GM18502 (cell line): Measurements from ENCODE around the gene NPIPB2.

Experiments
- ATAC-seq: cut with Tn5 transposase; IDR thresholded peaks from one replicate; pipeline ENCODE4 v1.9.1; 2021; ENCODE audit warnings: mild to moderate bottlenecking; ENCODE audit not compliant: unreplicated experiment, poor library complexity

NPIPB2 gene

DNA sequence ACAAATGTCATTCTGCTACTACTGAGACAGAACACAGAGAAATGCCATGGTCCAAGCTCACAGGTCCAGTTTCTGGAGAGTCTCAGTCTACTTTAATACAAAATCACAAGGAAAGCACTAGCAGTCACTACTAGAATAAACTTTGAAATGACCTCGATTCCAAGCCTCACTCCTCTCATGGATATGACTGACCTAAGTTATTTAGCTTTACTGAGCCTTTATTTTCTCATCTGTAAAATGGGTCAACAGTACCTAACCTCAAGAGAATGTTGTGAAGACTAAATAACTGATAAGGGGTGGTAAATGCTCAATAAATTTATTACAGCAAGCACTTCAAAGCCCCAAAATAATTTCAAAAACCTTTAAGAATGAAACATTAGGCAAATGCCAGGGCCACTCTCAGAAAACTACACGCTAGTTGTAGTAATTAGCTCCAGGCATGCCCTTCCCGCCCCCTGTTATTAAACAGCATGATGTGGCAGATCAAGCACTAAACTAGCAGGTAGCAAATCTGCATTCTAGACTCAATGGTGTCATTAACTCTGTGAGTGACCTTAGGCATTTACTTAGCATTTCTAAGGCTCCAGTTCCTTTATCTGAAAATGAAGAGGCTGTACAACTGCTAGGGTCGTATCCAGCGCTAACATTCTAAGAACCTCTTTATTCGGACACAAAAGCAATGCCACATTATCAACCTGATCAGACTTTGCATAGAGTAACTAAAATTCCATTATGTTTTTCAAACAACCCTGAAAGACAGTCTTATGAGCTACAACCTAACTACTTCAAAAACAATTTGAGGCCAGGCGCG, 34.5 kb downstream of the NPIPB2 start:
- no peak for ATAC-seq

DNA sequence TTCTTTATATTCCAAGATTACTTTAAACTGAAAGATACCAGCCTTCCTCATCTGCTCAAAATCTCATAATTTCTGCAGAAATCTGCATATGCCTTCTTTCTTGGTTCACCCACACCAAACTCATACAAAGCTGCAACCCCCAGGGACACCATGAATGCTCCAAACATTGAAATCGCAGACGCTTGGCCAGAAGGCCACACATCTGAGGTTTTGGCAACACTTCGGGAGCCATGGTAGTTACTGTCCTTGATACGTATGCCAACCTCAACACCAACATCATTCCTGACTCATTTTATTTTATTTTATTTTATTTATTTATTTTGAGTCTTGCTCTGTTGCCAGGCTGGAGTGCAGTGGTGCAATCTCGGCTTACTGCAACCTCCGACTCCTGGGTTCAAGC, 37.9 kb downstream of the NPIPB2 start:
- ATAC-seq, result no peak

- ATAC-seq, result no peak
These were observed 40.8 kb downstream of the NPIPB2 start for GRCh38 chr16:11901091-11901490.

GRCh38 chr16:11896486-11897176, 45.2 kb downstream of the NPIPB2 start:
- ATAC-seq, result no peak

- no peak for ATAC-seq
These were observed 48.3 kb downstream of the NPIPB2 start for GRCh38 chr16:11893571-11893970.

- no peak for ATAC-seq
These were observed 49.1 kb downstream of the NPIPB2 start for GRCh38 chr16:11892761-11893160.

- no peak for ATAC-seq
These were observed 51.4 kb downstream of the NPIPB2 start for GRCh38 chr16:11890231-11890965.

DNA sequence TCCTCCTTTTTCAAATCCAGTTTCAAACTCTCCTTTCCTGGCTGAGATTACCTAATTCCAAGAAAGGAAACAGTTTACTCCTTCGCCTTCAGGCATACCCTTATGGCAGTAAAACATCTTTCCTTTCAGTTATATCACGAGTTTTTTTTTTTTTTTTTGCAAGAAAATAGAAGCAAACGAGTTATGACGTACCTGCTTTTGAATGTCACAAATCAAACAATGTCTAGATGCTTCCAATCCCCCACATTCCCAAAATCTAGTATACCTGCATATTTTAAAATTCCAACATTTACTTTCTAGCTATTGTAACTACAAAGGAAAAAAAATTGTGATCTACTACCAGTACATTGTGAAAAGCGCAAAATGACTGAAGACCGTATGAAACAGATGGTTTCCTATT, 55.0 kb downstream of the NPIPB2 start:
- ATAC-seq, result no peak

DNA sequence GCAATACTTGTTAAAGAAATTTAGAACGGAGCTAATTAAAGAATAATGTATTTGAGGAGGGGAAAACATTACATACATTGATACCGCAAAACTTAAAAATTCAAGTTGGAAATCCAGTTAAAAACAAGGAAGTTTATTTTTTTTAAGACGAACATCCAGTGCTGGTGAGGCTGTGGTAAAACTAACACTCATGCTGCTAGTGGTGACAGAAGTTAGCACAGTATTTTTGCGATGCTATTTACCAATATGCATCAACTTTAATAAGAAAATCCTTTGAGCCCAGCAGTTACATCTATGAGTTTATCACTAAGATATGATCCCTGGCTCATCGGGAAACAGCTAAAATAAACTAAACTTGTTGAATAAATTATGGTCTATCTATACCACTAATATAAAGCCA, 57.8 kb downstream of the NPIPB2 start:
- ATAC-seq, result no peak

DNA sequence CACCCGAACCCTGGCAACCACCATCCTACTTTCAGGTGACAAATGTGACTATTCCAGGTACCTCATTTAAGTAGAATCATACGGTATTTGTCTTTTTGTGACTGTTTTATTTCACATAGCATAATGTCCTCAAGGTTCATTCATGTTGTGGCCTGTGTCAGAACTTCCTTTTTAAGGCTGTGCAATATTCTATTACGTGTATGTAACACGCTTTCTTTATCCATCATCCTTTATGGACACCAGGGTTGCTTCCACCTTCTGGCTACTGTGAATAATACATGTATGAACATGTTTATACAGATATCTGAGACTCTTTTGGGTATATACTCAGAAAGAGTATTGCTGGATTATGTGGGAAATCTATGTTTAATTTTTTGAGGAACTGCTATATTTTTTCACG, 61.8 kb downstream of the NPIPB2 start:
- ATAC-seq, result no peak

GRCh38 chr16:11877374-11877773, 64.5 kb downstream of the NPIPB2 start:
- ATAC-seq, result no peak
